Superior temporal gyrus (tissue), 1 donor: Measurements from ENCODE around the gene ARRDC5.
"Not testable (repeated sequence)": the region's sequence is repeated elsewhere in the genome, so short reads cannot be mapped to it uniquely, and the experiment has no call there.

Experiments
- DNase-seq: peaks from one replicate; pipeline ENCODE4 v3.0.0-alpha.2; 2016; ENCODE audit errors: extremely low spot score

Gene ARRDC5

GRCh38 chr19:4902796-4903195 is at the start of gene ARRDC5:
ARRDC5 (minus strand) TSS chr19:4902896; CDS start chr19:4902825, 71 bp downstream.
- no peak for DNase-seq

DNA sequence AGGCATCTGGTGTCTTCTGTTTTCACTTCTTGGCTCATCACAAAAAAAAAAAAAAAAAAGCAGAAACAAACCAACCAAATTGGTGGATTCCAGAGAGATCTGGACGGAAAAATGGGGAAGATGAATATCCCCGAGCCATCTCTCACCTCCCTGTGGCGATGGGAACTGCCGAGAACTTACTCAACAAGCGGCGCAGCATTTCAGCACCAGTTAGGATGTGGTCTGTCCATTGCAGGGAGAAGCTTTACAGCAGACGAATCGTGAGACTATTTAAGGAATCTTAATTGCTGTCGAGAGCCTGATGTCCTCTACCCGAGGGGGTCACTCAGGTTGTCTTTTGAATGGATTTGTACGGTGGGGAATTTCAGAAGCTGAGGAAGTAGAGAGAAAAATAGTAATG is 49.0 kb upstream of the ARRDC5 start:
- DNase-seq = no peak

DNA sequence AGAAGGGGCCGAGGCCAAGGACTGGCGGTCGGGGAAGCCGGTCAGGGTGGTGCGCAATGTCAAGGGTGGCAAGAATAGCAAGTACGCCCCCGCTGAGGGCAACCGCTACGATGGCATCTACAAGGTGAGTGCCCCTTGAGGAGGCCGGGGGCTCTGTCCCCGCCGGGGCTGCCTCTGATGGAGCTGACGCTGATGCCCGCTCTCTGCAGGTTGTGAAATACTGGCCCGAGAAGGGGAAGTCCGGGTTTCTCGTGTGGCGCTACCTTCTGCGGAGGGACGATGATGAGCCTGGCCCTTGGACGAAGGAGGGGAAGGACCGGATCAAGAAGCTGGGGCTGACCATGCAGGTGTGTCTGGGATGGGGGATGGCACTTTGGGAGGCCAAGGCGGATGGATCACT is 48.0 kb upstream of the ARRDC5 start:
- DNase-seq = not testable (repeated sequence)

- DNase-seq = not testable (repeated sequence)
Measured at GRCh38 chr19:4941638-4942169, 39.0 kb upstream of the ARRDC5 start.

GRCh38 chr19:4939466-4939865 is 36.8 kb upstream of the ARRDC5 start:
- DNase-seq = no peak

DNA sequence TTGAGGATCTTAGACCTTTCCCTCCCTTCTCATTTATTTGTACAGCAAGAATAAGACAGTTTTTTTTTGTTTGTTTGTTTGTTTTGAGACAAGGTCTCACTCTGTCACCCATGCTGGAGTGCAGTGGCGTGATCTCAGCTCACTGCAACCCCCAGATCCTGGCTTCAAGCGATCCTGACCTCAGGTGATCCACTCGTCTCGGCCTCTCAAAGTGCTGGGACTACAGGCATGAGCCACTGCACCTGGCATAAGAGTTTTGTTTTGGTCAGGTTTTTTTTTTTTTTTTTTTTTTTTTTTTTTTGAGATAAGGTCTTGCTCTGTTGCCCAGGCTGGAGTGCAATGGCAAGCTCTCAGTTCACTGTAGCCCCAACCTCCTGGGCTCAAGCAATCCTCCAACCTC is 35.8 kb upstream of the ARRDC5 start:
- DNase-seq = not testable (repeated sequence)

DNA sequence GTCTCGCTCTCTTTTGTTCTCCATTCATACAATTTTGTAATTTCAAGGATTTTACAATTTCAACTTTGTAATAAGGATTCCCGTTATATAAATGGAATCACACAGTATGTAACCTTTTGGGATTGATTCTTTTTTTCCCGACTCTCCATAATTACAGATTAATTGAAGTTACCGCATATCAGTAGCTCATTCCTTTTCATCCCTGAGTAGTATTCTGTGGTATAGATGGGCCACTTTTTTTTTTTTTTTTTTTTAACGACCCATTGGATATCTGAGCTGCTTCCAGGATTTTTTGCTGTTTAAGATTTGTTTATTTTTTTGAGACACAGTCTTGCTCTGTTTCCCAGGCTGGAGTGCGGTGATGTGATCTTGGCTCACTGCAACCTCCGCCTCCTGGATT is 34.4 kb upstream of the ARRDC5 start:
- no peak for DNase-seq

DNA sequence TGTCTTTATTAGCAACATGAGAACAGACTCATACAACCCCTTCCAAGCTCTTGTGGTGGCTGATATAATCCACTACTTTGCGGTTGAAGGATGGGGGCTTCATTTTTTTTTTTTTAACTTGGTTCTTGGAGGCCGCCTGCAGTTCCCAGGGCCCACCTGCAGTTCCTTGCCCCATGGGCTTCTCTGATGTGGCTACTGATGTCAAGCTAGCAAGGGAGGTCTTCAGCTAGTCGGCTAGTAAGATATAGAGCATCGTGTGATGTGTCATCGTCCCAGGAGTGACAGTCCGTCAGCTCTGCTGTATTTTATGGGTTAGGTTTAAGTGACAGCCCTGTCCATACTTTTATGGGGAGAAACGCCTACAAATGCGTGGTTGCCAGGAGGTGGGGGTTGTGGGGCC is 32.7 kb upstream of the ARRDC5 start:
- DNase-seq = no peak

DNA sequence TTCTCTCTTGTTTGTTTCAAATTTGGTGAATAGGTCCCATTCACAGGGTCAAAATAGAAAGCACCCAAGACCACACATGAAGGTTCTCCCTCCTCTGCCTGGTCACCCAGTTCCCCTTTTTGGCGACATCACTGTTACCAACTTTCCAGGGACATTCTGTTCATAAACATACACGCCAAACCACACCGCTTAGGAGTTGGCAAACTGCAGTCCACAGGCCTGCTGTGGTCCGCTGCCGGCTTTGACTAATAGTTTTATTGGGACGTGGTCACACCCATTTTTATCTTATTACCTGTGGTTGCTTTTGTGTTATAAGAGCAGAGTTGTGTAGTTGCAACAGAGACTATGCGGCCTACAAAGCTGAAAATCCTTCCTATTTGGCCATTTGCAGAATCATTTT is 30.8 kb upstream of the ARRDC5 start:
- DNase-seq = no peak

GRCh38 chr19:4932711-4933110 is 30.0 kb upstream of the ARRDC5 start:
- no peak for DNase-seq

GRCh38 chr19:4930664-4931063 is 28.0 kb upstream of the ARRDC5 start:
- DNase-seq = no peak

DNA sequence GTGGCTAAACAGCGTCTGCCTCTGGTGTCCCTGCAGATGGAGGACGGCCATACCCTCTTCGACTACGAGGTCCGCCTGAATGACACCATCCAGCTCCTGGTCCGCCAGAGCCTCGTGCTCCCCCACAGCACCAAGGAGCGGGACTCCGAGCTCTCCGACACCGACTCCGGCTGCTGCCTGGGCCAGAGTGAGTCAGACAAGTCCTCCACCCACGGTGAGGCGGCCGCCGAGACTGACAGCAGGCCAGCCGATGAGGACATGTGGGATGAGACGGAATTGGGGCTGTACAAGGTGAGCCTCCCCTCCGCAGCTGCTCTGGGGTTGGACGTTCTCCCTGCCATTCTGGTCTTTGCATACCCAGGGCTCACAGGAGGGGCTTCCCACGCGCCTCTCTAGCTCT is 26.5 kb upstream of the ARRDC5 start:
- DNase-seq = no peak

GRCh38 chr19:4923276-4923747 is 20.6 kb upstream of the ARRDC5 start:
- DNase-seq = no peak

DNA sequence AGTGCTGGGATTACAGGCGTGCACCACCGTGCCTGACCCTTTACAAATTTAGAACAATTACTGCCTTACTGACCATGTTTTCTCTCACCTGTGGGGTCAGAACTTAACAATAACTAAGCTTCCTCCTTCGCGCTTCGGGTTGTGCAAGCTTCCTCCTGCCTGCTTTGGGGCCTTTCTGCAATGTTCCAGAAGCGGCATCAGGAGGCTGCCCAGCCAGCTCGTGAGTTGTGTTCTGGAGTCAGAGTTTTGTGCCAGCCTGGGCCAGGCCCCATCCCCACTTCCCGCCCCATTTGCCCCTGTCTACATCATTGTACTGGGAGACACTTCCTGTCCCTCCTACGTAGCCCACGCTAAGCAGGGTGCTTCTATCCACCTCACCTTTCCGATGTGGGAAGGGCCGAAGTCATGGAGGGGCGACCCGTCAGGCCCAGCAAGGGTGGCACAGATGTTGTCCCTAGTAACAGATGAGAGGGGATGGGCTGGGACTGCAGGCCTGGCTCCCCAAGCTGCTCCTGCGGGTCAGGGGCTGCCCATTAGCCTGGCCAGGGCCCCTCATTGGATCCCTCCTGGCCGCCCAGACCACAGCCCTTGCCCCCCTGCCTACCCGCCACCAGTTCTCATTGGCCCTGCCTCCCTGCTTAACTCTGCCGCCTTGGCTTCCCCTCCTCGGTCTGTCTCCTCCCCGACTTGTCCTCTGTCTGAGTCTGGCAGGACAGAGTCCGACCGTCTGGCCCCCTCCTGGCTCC is 20.0 kb upstream of the ARRDC5 start:
- DNase-seq = no peak

- no peak for DNase-seq
Measured at GRCh38 chr19:4916292-4917082, 13.8 kb upstream of the ARRDC5 start.

DNA sequence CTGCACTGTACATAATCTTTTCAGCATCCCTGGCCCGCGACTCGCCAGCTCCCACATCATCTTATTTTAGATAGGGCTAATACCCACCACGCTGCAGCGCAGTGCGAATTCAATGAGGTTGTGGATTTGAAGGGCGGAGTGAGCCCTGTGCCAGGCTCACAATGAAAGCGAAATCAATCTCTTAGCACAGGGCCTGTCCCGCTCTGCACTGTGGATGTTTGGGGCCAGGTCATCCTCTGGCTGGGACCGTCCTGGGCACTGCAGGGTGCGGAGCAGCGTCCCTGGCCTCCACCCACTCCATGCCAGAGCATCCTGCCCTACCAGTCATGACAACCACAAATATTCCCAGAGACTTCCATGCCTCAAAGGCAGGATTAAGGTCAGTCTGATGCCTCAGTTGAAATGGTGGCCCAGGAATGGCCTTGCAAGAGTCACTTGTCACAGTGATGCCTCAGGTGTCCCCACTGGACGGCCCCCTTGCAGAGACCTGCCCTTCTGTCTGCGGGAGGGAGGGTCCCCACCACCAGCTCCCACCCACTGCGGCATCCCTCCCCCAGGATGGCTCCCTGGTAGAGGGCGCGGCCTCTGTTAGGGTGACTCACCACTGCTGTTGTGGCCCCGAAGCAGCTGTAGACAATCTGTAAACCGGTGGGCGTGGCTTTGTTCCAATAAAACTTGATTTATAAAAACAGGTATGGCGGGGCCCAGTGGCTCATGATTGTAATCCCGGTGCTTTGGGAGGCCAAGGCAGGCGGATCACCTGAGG is 12.2 kb upstream of the ARRDC5 start:
- DNase-seq = no peak

DNA sequence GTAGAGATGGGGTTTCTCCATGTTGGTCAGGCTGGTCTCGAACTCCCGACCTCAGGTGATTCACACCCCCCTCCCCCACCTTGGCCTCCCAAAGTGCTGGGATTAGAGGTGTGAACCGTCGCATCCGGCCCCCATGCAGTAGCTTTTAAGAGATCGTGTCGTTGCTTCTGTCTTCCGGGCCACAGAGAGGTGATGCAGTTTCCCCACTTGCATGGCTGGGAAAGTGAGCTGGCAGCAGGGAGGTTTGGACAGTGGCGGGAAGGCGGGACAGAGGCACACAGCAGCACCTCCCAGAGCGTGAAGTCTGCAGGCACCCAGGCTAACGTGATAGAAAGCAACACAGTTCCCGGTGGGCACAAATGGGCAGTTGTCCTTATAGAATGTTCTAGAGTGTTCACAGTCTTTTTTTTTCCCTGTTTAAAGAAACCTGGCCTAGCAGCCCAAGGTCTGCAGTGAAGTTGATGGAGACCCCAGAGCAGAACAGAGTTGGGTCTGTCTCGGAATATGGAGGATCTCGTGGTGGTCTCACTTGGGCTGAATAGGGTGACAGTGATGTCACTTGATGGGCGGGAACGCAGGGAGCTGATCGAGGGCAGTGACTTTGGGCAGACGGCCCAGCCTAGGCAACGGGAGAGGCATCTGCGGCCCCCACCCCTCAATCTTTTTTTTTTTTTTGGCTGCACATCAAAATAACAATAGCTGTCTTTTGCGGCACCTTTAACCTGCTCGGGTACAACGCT is 11.5 kb upstream of the ARRDC5 start:
- no peak for DNase-seq

DNA sequence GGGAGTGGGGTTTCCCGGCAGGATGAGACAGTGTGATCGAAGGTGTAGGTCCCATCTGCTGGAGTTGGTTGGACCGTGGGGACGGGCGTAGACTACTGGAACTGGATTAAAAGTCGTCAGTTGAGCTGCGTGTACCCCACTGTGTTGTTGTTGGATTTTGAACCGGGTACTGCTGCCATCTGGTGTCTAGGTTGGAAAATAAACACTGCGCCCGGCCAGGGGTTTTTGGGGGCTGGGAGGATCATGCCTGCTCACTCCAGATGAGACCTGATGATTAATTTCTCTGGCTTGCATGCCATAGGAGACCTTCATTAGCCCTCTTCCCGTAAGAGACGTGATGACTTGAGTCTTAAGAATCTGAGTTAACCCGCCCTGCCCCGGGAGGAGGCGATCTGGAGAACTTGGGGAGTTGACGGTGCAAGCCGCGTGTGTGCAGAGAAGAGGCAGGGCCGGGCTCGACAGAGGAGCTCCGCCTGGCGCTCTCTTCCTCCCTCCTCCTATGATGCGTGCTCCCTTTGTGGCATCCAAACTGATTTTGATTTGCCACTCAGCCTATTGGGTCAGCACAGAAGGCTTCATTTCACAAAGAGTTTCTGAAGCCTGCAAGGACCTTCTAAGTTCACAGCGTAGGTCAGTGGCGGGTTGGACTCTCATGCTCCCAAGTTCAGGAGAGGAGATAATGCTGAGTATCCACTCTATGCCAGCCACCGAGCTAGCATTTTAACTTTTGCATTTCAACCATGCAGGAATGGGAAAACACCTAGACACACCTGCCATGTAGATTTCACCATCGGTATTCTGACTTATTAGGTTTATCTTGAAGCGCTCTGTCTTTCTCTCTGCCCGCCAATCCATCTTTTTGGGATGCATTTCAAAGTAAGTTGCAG is 9.3 kb upstream of the ARRDC5 start:
- DNase-seq = peak; percentile 88

GRCh38 chr19:4911314-4911713 is 8.6 kb upstream of the ARRDC5 start:
- DNase-seq = peak; percentile 24

- DNase-seq = peak; percentile 22
Measured at GRCh38 chr19:4910594-4911281, 8.0 kb upstream of the ARRDC5 start.
